ENCODE data around the gene AK5. TPM values are rescaled to one million over a fixed set of nuclear protein-coding genes. Genes with fewer than 3 reads are reported as not detected.

AK5 gene
- total RNA-seq, 4 donors from 2014 or later: 0.13 to 0.84 (median 0.47) TPM; not detected in 1

DNA sequence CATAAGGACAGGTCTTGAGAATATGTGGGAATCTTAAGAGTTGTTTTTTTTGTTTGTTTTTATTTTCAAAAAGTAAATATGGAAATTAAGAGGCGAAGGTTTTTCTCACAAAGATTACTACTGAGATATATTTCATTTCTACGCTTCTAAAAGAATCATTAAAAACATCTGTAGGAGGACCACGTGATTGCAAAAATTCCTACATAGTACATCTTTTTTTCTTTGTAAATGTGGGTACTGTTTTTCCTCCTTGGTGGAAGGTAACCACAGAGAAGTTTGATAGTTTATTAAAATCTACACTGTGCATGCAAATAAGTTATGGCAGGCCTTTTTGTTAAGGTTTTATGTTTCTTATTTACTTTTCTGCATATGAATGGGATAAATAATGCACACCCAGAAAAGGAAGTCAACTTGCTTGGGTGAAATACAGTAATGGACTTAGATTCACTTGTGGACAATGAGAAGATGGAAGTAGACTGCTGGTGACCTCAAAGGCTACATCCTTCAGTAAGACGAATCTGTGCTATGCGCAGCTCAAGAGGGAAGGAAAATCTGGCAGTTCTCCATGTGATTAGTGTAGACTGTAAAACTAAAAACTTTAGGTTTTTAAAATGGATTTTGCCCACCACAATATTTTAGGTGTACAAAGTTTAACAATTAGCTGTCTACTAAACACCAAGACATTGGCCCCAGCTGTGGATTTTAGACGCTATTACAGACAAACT lies 2.0 kb downstream of the AK5 start:
- ATAC-seq (ENCODE audit: low FRiP score) (no peak), DNase-seq (ENCODE audit: low spot score) (no peak)
- TF ChIP-seq, protein P1, sequence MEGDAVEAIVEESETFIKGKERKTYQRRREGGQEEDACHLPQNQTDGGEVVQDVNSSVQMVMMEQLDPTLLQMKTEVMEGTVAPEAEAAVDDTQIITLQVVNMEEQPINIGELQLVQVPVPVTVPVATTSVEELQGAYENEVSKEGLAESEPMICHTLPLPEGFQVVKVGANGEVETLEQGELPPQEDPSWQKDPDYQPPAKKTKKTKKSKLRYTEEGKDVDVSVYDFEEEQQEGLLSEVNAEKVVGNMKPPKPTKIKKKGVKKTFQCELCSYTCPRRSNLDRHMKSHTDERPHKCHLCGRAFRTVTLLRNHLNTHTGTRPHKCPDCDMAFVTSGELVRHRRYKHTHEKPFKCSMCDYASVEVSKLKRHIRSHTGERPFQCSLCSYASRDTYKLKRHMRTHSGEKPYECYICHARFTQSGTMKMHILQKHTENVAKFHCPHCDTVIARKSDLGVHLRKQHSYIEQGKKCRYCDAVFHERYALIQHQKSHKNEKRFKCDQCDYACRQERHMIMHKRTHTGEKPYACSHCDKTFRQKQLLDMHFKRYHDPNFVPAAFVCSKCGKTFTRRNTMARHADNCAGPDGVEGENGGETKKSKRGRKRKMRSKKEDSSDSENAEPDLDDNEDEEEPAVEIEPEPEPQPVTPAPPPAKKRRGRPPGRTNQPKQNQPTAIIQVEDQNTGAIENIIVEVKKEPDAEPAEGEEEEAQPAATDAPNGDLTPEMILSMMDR (IDR thresholded peaks at IDR 0.05): no peak

DNA sequence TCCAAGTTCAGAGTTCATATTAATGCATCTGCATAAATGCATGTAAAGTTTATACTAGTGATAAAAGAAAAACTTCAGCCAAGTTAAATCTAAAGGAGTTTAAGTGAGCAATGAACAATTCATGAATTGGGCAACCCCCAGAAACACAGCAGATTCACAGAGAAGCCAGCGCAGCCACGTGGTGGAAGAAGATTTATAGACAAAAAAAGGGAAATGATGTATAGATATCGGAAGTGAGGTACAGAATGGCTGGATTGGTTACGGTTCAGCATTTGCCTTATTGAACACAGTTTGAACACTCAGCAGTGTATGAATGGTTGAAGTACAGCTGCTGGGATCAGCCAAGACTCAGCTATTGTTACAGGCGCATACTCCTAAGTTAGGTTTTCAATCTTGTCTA lies 5.7 kb downstream of the AK5 start:
- no peak for DNase-seq (ENCODE audit: low spot score)
- no peak for ATAC-seq (ENCODE audit: low FRiP score)
- TF ChIP-seq, protein P1 (IDR thresholded peaks at IDR 0.05): no peak

- no peak for DNase-seq (ENCODE audit: low spot score)
- no peak for ATAC-seq (ENCODE audit: low FRiP score)
- TF ChIP-seq, protein P1 (IDR thresholded peaks at IDR 0.05): no peak
Measured at GRCh38 chr1:77288275-77288674, 6.5 kb downstream of the AK5 start.

DNA sequence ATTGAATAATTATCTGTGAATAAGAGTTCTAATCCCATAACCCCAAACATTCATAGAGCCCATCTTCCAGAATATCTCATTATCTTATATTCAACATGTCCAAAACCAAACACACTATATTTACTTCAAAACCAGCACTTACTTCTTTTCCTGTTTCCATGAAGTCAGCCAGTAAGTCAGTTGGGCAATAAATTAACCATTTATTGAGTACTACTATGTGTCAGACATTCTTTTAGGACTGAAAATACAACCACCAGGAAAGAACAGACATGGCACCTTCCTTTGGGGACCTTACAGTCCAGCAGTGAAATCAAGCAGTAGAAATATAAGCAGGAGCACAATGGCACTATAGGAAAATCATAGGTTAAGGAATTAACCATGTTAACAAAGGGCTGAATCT lies 8.8 kb downstream of the AK5 start:
- TF ChIP-seq, protein P1 (IDR thresholded peaks at IDR 0.05): no peak
- ATAC-seq (ENCODE audit: low FRiP score) (no peak), DNase-seq (ENCODE audit: low spot score) (no peak)

DNA sequence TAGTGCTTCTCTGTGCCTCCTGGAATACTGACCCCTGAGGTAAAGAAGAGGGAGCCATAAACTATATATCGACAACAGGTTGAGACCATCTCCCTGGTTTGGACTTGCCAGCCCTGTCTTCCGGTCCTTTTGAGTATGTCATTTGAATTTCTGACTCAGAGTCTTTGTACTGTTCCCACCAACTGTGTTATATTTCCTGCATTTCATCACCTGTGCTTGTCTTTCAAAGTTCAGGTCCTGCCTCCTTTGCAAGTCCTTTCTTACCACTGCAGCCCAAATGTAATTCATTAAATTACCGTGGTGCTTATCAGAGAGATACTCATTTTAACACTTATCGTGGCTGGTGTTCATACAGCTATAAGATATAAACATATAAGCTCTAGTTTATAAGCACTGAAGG lies 10.7 kb downstream of the AK5 start:
- TF ChIP-seq, protein P1 (IDR thresholded peaks at IDR 0.05): no peak
- DNase-seq (ENCODE audit: low spot score): no peak
- no peak for ATAC-seq (ENCODE audit: low FRiP score)

GRCh38 chr1:77300566-77300965 lies 18.7 kb downstream of the AK5 start:
- TF ChIP-seq, protein P1 (IDR thresholded peaks at IDR 0.05): no peak
- DNase-seq (ENCODE audit: low spot score) (no peak), ATAC-seq (ENCODE audit: low FRiP score) (no peak)

DNA sequence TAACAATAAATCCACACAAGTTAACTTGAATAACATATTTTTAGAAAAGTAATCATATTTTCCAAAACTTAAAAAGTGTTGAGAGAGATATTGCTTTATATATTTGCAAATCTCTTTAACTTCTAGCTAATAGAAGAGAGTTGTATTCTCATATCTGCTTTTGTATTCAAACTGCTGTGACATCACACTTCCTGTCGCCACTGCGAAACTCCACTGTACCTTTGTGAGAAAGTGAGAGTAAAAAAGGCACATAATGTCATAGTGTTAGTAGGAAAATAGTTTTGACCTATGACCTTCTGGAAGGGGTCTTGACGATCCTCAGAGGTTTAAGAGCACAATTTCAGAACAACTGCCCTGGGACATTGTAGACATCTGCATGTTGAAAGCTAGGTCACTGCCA lies 21.6 kb downstream of the AK5 start:
- ATAC-seq (ENCODE audit: low FRiP score) (no peak), DNase-seq (ENCODE audit: low spot score) (no peak)
- TF ChIP-seq, protein P1 (IDR thresholded peaks at IDR 0.05): no peak
